ENCODE data around the gene GGT6. TPM values are rescaled to one million over a fixed set of nuclear protein-coding genes. Genes with fewer than 3 reads are reported as not detected.

Gene GGT6
- total RNA-seq, 1 donor from 2014 or later: not detected

GRCh38 chr17:4529533-4530152 lies 30.7 kb downstream of the GGT6 start:
- intact Hi-C loops (cut with micrococcal nuclease): no loop called here

- intact Hi-C loops (cut with micrococcal nuclease): no loop called here
These were observed 32.7 kb downstream of the GGT6 start for GRCh38 chr17:4527566-4528125.

GRCh38 chr17:4527134-4527533 lies 33.2 kb downstream of the GGT6 start:
- intact Hi-C loops (cut with micrococcal nuclease): no loop called here

GRCh38 chr17:4525691-4526397 lies 34.5 kb downstream of the GGT6 start:
- intact Hi-C loops (cut with micrococcal nuclease): no loop called here

GRCh38 chr17:4523946-4524345 lies 36.4 kb downstream of the GGT6 start:
- intact Hi-C loops (cut with micrococcal nuclease): no loop called here

GRCh38 chr17:4522661-4523060 lies 37.7 kb downstream of the GGT6 start:
- intact Hi-C loops (cut with micrococcal nuclease): no loop called here

- intact Hi-C loops (cut with micrococcal nuclease): no loop called here
These were observed 39.3 kb downstream of the GGT6 start for GRCh38 chr17:4520894-4521600.

GRCh38 chr17:4520060-4520893 lies 40.1 kb downstream of the GGT6 start:
- intact Hi-C loops (cut with micrococcal nuclease): no loop called here

GRCh38 chr17:4519361-4519788 lies 41.0 kb downstream of the GGT6 start:
- intact Hi-C loops (cut with micrococcal nuclease): no loop called here

GRCh38 chr17:4518901-4519300 lies 41.5 kb downstream of the GGT6 start:
- intact Hi-C loops (cut with micrococcal nuclease): no loop called here

- intact Hi-C loops (cut with micrococcal nuclease): no loop called here
These were observed 43.6 kb downstream of the GGT6 start for GRCh38 chr17:4516735-4517134.

GRCh38 chr17:4515501-4515900 lies 44.9 kb downstream of the GGT6 start:
- intact Hi-C loops (cut with micrococcal nuclease): no loop called here

GRCh38 chr17:4514779-4515178 lies 45.6 kb downstream of the GGT6 start:
- intact Hi-C loops (cut with micrococcal nuclease): no loop called here

- intact Hi-C loops (cut with micrococcal nuclease): no loop called here
These were observed 46.2 kb downstream of the GGT6 start for GRCh38 chr17:4514206-4514605.

GRCh38 chr17:4513113-4514032 lies 47.0 kb downstream of the GGT6 start:
- intact Hi-C loops (cut with micrococcal nuclease): no loop called here

- intact Hi-C loops (cut with micrococcal nuclease): no loop called here
These were observed 47.9 kb downstream of the GGT6 start for GRCh38 chr17:4512156-4513112.

GRCh38 chr17:4511199-4511932 lies 49.0 kb downstream of the GGT6 start:
- intact Hi-C loops (cut with micrococcal nuclease): no loop called here

- intact Hi-C loops (cut with micrococcal nuclease): no loop called here
These were observed 49.8 kb downstream of the GGT6 start for GRCh38 chr17:4510618-4510941.
